Occipital lobe (tissue), 2 donors: Measurements from ENCODE around the gene CHST2. TPM values are rescaled to one million over a fixed set of nuclear protein-coding genes. Genes with fewer than 3 reads are reported as not detected.

Experiments used
- DNase-seq: peaks from one replicate; lab custom pipeline; 2025; lab: John Stamatoyannopoulos, UW
- total RNA-seq: library from RNA; depleted of rRNA; stranded (reverse); fragments of >200 nt; gene quantifications from one replicate; pipeline ENCODE4 v1.2.3, GENCODE V29; 2014

The CHST2 gene
- total RNA-seq, 1 donor from 2014 or later, result 33.4 TPM

GRCh38 chr3:143166376-143166775 is 46.8 kb downstream of the CHST2 start:
- no peak for DNase-seq

- no peak for DNase-seq
Measured at GRCh38 chr3:143167969-143168854, 48.6 kb downstream of the CHST2 start.

- no peak for DNase-seq
Measured at GRCh38 chr3:143168855-143169192, 49.3 kb downstream of the CHST2 start.

DNA sequence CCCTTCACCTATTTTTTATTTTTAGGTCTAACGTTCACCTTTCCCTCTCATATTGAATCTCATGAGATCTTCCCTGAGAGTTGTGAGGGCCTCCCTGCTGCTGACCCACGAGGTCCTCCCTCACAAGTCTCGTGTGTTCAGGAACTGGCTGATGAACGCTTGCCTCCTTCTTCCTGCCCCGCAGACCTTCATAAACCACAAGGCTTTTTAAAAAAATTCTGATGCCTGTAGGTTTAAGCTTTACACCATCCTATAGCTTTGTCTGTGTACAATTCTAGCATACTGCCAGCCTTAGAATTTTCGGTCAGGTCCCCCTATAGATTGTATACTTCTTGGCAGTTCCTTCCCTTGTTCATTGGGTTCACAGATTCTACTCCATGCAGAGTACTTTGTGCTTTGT is 50.5 kb downstream of the CHST2 start:
- DNase-seq, result no peak

DNA sequence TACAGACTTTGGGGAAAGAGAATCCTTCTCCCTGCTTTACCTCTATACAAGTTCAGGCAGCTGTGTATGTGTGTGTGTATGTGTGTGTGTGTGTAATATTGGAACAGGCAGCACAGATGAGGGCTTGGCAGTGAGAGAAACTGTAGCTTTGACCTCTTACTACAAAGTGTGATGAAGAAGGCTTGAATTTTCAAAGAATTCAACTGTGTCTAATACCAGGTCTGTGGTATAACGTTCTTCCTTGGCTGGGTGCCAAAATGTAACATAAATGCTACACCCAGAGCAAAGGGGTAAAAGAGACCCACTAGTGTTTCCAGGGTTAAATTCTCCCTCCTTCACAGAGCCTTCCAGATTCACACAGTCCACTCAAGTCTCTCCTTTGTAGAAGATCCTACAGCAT is 51.1 kb downstream of the CHST2 start:
- no peak for DNase-seq

- DNase-seq, result no peak
Measured at GRCh38 chr3:143171141-143171980, 51.8 kb downstream of the CHST2 start.

DNA sequence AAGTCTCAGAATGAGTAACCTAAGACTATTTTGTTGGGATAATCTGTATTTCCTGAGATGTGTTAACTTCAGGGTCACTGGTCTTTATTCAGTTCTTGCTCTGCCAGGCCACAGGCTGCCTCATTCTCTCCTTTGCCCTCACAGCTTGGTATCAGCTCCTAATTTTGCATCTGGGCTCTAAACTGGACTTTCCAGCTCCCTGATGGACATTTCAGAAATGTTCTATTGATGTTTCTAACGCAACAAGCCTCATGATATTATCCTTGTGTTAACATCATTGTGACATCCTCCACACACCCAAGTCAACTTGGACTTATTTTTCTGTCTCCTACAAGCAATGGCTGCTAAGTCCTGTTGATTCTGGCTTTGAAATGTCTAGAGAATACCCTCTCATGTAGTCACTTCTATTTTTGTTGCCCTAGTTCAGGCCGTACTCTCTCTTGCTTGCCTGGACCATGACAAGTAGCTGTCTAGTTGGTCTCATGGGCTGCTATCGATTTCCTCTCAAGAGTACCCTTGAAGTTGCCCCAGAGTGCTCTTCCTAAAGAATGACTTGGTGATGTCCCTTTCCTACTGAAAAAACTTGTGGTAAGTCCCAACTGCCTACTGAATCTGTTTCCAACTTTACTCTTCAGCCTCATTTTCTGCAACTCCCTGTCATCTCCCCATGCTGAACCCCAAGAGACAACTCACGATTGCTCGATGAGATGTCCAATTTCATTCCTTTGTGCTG is 52.7 kb downstream of the CHST2 start:
- DNase-seq, result no peak

DNA sequence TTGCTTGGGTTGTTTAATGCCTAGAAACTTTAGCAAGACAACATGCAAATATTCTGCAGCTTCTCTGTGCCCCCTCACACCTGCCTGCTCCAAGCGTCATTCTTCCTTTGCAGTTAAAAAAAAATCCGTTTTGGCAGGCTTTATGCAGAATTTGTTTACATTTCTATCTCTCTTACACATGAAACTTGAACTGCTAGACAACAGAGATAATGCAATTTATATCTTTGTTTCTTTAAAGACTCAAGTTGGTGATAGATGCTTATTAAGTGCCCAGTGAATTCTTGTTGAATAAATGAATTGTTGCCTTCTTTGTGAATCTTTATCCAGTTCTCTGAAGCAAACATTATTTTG is 53.2 kb downstream of the CHST2 start:
- no peak for DNase-seq

DNA sequence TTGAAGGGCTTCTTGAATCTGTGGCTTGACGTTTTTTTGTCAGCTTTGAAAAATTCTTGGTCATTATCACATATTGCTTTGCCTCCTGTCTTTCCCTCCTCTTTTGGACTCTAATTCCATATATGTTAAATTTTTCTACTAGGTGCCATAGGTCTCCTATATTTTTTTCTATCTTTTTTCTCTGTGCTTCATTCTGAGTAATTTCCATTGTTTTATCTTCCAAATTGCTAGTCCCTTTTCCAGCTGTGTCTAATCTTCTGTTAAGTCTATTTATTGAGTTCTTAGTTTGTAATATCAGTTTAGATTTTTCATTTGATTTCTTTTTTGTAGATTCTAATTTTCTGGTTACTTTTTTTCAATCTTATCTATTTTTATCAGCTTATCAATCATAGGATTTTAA is 53.7 kb downstream of the CHST2 start:
- DNase-seq, result no peak

Other genes starting within 250 kb of the CHST2 start
- gene PCOLCE2, start 230.7 kb upstream of the CHST2 start, total RNA-seq, result 4.5 TPM
- gene PAQR9, start 156.1 kb upstream of the CHST2 start, total RNA-seq, result 0.94 TPM
- 160 TPM for gene U2SURP, start 118.2 kb upstream of the CHST2 start, total RNA-seq